GM12873 (cell line): ENCODE measurements around the gene LIPG.

Experiments
- CTCF ChIP-seq: IDR thresholded peaks from 2 replicates; pipeline ENCODE4 v1.5.1; 2012; ENCODE audit warnings: low read depth, mild to moderate bottlenecking, moderate library complexity, low read length, control low read depth; ENCODE audit not compliant: insufficient read depth; ENCODE audit errors: missing control alignments

Gene LIPG

GRCh38 chr18:49647496-49648168 lies 85.8 kb downstream of the LIPG start:
- TF ChIP-seq CTCF, result no peak

- TF ChIP-seq CTCF, result no peak
Measured at GRCh38 chr18:49648326-49648725, 86.5 kb downstream of the LIPG start.
